ENCODE data around the gene TNFRSF1A.
"Not testable (repeated sequence)": the region's sequence is repeated elsewhere in the genome, so short reads cannot be mapped to it uniquely, and the experiment has no call there.

Gene TNFRSF1A

DNA sequence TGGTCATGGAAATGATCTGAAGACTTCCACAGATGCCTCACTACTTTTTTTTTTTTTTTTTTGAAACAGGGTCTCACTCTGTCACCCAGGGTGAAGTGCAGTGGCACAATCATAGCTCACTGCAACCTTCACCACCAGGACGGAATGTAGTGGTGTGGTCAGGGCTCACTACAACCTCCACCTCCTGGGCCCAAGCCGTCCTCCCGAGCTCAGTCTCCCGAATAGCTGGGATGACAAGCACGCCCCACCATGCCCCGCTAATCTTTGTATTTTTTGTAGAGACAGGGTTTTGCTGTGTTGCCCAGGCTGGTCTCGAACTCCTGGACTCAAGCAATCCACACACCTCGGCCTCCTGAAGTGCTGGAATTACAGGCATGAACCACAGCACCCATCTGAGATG is 3.3 kb downstream of the TNFRSF1A start:
- 0 out of 2 replicates have a peak, but pooled peaks have one; percentile 8 for TF ChIP-seq POLR2AphosphoS5 (IDR thresholded peaks at IDR 0.05; ENCODE audit: low read depth)
- DNase-seq (ENCODE audit: low read depth in 1 of 2, low spot score in 1 of 2); H3K27me3 ChIP-seq (ENCODE audit: insufficient read depth, poor library complexity, severe bottlenecking): not testable (repeated sequence)
- H3K4me3 ChIP-seq (replicated peaks; ENCODE audit: insufficient read depth, low read length), result peak overlapping the region; percentile 77
- peak overlapping the region; percentile 99 for H3K27ac ChIP-seq (replicated peaks)

DNA sequence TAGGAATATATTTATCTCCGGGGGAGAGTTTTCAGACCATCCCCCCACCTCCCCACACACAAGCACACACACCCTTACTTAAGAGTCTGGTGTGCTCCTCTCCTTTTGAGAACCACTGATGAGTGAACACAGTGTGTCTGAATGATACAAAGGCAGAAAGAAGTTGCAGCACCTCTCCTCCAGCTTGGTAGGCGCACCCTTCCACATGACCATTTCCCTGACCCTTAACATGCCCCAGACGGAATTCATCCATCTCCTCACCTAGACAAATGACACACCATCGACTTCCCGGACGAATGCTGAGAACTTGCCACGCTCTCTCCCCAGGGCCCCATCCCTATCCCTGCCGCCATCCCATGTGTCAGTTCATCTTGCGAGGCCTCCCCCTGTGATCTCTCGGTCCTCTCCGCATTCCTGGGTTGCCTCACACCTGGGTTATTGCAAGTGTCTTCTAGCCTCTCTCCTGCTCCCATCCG is 3.9 kb downstream of the TNFRSF1A start:
- Histone ChIP-seq H3K27ac (replicated peaks) (peak overlapping the region; percentile 99), H3K27me3 (ENCODE audit: insufficient read depth, poor library complexity, severe bottlenecking) (no peaks in the 10 kb centered on the region), H3K4me3 (replicated peaks; ENCODE audit: insufficient read depth, low read length) (peak overlapping the region; percentile 77)
- TF ChIP-seq, protein P1, sequence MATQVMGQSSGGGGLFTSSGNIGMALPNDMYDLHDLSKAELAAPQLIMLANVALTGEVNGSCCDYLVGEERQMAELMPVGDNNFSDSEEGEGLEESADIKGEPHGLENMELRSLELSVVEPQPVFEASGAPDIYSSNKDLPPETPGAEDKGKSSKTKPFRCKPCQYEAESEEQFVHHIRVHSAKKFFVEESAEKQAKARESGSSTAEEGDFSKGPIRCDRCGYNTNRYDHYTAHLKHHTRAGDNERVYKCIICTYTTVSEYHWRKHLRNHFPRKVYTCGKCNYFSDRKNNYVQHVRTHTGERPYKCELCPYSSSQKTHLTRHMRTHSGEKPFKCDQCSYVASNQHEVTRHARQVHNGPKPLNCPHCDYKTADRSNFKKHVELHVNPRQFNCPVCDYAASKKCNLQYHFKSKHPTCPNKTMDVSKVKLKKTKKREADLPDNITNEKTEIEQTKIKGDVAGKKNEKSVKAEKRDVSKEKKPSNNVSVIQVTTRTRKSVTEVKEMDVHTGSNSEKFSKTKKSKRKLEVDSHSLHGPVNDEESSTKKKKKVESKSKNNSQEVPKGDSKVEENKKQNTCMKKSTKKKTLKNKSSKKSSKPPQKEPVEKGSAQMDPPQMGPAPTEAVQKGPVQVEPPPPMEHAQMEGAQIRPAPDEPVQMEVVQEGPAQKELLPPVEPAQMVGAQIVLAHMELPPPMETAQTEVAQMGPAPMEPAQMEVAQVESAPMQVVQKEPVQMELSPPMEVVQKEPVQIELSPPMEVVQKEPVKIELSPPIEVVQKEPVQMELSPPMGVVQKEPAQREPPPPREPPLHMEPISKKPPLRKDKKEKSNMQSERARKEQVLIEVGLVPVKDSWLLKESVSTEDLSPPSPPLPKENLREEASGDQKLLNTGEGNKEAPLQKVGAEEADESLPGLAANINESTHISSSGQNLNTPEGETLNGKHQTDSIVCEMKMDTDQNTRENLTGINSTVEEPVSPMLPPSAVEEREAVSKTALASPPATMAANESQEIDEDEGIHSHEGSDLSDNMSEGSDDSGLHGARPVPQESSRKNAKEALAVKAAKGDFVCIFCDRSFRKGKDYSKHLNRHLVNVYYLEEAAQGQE (IDR thresholded peaks at IDR 0.05; ENCODE audit: insufficient replicate concordance, low read depth), result no peak
- no peak for TF ChIP-seq POLR2AphosphoS5 (IDR thresholded peaks at IDR 0.05; ENCODE audit: low read depth)
- TF ChIP-seq SPI1 (IDR thresholded peaks at IDR 0.05; ENCODE audit: borderline replicate concordance, low read depth), result no peak
- TF ChIP-seq GABPA (IDR thresholded peaks at IDR 0.05; ENCODE audit: low read depth), result no peak
- TF ChIP-seq, protein P2, sequence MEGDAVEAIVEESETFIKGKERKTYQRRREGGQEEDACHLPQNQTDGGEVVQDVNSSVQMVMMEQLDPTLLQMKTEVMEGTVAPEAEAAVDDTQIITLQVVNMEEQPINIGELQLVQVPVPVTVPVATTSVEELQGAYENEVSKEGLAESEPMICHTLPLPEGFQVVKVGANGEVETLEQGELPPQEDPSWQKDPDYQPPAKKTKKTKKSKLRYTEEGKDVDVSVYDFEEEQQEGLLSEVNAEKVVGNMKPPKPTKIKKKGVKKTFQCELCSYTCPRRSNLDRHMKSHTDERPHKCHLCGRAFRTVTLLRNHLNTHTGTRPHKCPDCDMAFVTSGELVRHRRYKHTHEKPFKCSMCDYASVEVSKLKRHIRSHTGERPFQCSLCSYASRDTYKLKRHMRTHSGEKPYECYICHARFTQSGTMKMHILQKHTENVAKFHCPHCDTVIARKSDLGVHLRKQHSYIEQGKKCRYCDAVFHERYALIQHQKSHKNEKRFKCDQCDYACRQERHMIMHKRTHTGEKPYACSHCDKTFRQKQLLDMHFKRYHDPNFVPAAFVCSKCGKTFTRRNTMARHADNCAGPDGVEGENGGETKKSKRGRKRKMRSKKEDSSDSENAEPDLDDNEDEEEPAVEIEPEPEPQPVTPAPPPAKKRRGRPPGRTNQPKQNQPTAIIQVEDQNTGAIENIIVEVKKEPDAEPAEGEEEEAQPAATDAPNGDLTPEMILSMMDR (IDR thresholded peaks at IDR 0.05; ENCODE audit: insufficient read depth, low read length), result no peak
- DNase-seq (ENCODE audit: low read depth in 1 of 2, low spot score in 1 of 2), result peak in 1 of 2 experiments; percentile 44

DNA sequence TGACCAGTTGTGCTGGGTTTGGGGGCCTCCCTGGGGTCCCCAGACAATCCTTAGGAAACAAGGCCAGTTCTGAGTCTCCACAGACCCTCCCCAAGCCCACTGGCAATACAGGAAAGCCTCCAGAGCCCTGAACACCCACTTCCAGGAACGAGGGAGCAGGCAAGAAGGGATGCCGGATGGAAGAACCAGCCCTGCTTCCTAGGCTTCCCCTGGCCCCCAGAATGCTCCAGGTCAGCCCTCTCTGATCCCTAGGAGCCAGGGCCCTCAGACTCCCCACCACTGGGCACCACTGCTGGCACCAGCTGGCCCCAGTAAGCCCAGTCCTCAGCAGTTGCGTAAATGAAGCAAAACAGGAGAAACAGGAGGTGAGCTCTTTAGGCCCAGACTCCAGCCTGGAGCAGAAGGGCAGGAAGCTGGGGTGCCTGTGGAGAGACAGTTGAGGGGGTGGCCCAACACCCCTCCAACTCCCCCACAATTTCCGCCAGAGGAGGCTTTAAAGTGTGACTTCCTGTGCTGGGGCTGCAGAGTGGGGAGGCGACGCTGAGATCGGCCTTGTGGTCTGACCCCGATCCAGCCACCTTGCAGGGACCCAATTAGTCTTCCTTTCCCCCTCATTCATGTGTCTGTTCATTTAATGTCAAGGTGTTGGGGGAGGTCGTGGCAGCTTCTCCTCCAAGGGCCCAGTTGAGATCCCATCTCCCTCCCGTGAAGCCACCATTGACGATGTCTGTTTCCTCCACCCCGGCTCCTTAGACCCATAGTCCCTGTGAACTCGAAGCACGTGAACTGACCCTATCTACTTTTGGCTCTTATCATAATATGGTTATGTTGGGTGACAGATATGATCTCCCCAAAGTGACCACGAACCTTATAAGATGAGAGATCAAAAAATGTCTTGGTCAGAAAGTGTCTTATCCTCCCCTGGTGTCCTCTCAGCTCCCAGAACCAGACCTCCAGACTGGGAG is 4.7 kb downstream of the TNFRSF1A start:
- peak; percentile 84 to 90 for DNase-seq (ENCODE audit: low read depth in 1 of 2, low spot score in 1 of 2)
- peak; percentile 96 for TF ChIP-seq POLR2AphosphoS5 (IDR thresholded peaks at IDR 0.05; ENCODE audit: low read depth)
- TF ChIP-seq SPI1 (IDR thresholded peaks at IDR 0.05; ENCODE audit: borderline replicate concordance, low read depth), result peak; percentile 55
- TF ChIP-seq, protein P2 (IDR thresholded peaks at IDR 0.05; ENCODE audit: insufficient read depth, low read length), result no peak
- TF ChIP-seq, protein P1 (IDR thresholded peaks at IDR 0.05; ENCODE audit: insufficient replicate concordance, low read depth), result no peak
- TF ChIP-seq GABPA (IDR thresholded peaks at IDR 0.05; ENCODE audit: low read depth), result peak; percentile 80
- H3K4me3 ChIP-seq (replicated peaks; ENCODE audit: insufficient read depth, low read length), result peak overlapping the region; percentile 77
- H3K27ac ChIP-seq (replicated peaks), result peak overlapping the region; percentile 99
- no peaks in the 10 kb centered on the region for H3K27me3 ChIP-seq (ENCODE audit: insufficient read depth, poor library complexity, severe bottlenecking)

Measured in HL-60 (cell line).